GM19324 (cell line): ENCODE measurements around the gene PPP1R15B.

Experiments
- ATAC-seq: cut with Tn5 transposase; IDR thresholded peaks from one replicate; pipeline ENCODE4 v1.9.1; 2021; ENCODE audit warnings: mild to moderate bottlenecking, moderate library complexity; ENCODE audit not compliant: unreplicated experiment, low FRiP score

PPP1R15B gene

GRCh38 chr1:204411451-204412204, at the start of gene PPP1R15B:
TSS of gene PPP1R15B (minus strand) at chr1:204411817. CDS start at chr1:204411411, 406 bp downstream.
- ATAC-seq = peak; percentile 99

GRCh38 chr1:204460346-204460745, 48.7 kb upstream of the PPP1R15B start:
- ATAC-seq = no peak

GRCh38 chr1:204459706-204460105, 48.1 kb upstream of the PPP1R15B start:
- no peak for ATAC-seq

- no peak for ATAC-seq
Measured at GRCh38 chr1:204457666-204458065, 46.0 kb upstream of the PPP1R15B start.

- ATAC-seq = no peak
Measured at GRCh38 chr1:204456826-204457442, 45.3 kb upstream of the PPP1R15B start.

GRCh38 chr1:204455831-204456145, 44.2 kb upstream of the PPP1R15B start:
- no peak for ATAC-seq

- no peak for ATAC-seq
Measured at GRCh38 chr1:204455063-204455830, 43.6 kb upstream of the PPP1R15B start.

- ATAC-seq = no peak
Measured at GRCh38 chr1:204454476-204454875, 42.9 kb upstream of the PPP1R15B start.

GRCh38 chr1:204453141-204453772, 41.6 kb upstream of the PPP1R15B start:
- peak; percentile 61 for ATAC-seq

GRCh38 chr1:204451352-204452124, 39.9 kb upstream of the PPP1R15B start:
- no peak for ATAC-seq

GRCh38 chr1:204450461-204451257, 39.0 kb upstream of the PPP1R15B start:
- no peak for ATAC-seq

GRCh38 chr1:204449678-204450280, 38.2 kb upstream of the PPP1R15B start:
- no peak for ATAC-seq

GRCh38 chr1:204448991-204449677, 37.5 kb upstream of the PPP1R15B start:
- ATAC-seq = no peak

GRCh38 chr1:204448344-204448964, 36.8 kb upstream of the PPP1R15B start:
- ATAC-seq = no peak

- ATAC-seq = no peak
Measured at GRCh38 chr1:204447736-204448135, 36.1 kb upstream of the PPP1R15B start.

- ATAC-seq = no peak
Measured at GRCh38 chr1:204447190-204447589, 35.6 kb upstream of the PPP1R15B start.

GRCh38 chr1:204446413-204447111, 34.9 kb upstream of the PPP1R15B start:
- peak; percentile 55 for ATAC-seq
